ENCODE data around the gene UBE2E2.

DNA sequence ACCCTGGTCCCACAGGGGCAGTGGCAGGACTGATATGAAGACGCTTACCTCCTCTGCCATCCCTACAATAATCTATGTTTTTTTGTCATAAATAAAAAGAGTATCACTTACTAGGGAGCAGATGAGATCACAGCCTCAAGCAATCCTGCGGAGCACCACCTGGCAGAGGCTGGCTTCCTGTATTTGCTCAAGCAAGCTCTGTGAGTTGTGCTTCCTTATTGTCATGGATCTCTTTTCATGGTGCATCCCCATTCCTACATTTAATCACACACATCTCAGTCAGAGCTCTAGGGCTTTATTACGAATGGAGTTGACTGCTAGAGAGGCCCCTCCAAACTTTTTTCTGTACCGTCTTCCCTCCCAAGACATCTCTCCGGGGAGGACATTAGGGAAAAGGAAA, 186.0 kb downstream of the UBE2E2 start:
- no peak for TF ChIP-seq TAF1 (IDR thresholded peaks at IDR 0.05; ENCODE audit: borderline replicate concordance, low read depth, low read length)
- TF ChIP-seq POLR2A (IDR thresholded peaks at IDR 0.05; ENCODE audit: low read depth, low read length) = no peak
